PC-9 (cell line): Measurements from ENCODE around the gene BCO1. TPM values are rescaled to one million over a fixed set of nuclear protein-coding genes. Genes with fewer than 3 reads are reported as not detected.

Source experiments
- BruUV-seq: library from RNA; stranded (reverse); fragments of 400-500 nt; replicated peaks from 2 replicates; lab custom pipeline; 2021; lab: Mats Ljungman, UMichigan
- CTCF ChIA-PET: fragments of 300-600 bp; sonication (Branson Sonifier 250); formaldehyde crosslinking; loops from one replicate; lab custom pipeline; 2022; ENCODE audit warnings: antibody characterized with exemption; lab: Charles Lee
- POLR2A ChIA-PET: fragments of 300-600 bp; sonication (Branson Sonifier 250); formaldehyde crosslinking; loops from one replicate; lab custom pipeline; 2022; ENCODE audit warnings: antibody characterized with exemption; ENCODE audit not compliant: unreplicated experiment; lab: Charles Lee
- DNase-seq, 2 experiments: peaks; one replicate each; pipeline versions ENCODE4 v3.0.0 to v3.0.0-alpha.2; 2015 to 2022; ENCODE audit warnings: mixed read lengths in 1 of 2
- H2AFZ ChIP-seq: fragments of 200-600 bp; sonication (generic); 2 replicates; pipeline ENCODE4 v1.8.1; 2017; ENCODE audit warnings: antibody characterized with exemption
- H3F3A ChIP-seq: fragments of 200-600 bp; sonication (generic); 2 replicates; pipeline ENCODE4 v1.8.1; 2017; ENCODE audit warnings: antibody characterized with exemption, mild to moderate bottlenecking, low read depth; ENCODE audit not compliant: insufficient read depth
- H3K27ac ChIP-seq: fragments of 200-600 bp; sonication (generic); 2 replicates; pipeline ENCODE4 v1.6.1; 2016; ENCODE audit warnings: mixed run types
- H3K27me3 ChIP-seq: fragments of 200-600 bp; sonication (generic); 2 replicates; pipeline ENCODE4 v1.6.1; 2016; ENCODE audit warnings: low read depth, mixed run types; ENCODE audit not compliant: insufficient read depth
- H3K36me3 ChIP-seq: fragments of 200-600 bp; sonication (generic); 2 replicates; pipeline ENCODE4 v1.6.1; 2016; ENCODE audit warnings: low read depth, mixed run types
- H3K4me1 ChIP-seq: fragments of 200-600 bp; sonication (generic); replicated peaks from 2 replicates; pipeline ENCODE4 v1.6.1; 2016; ENCODE audit warnings: mixed run types; ENCODE audit not compliant: insufficient read depth
- H3K4me2 ChIP-seq: fragments of 200-600 bp; sonication (generic); 2 replicates; pipeline ENCODE4 v1.6.1; 2017; ENCODE audit warnings: mixed run types
- H3K4me3 ChIP-seq: fragments of 200-600 bp; sonication (generic); 2 replicates; pipeline ENCODE4 v1.6.1; 2016; ENCODE audit warnings: mixed run types
- H3K79me2 ChIP-seq: fragments of 200-600 bp; sonication (generic); 2 replicates; pipeline ENCODE4 v1.6.1; 2017; ENCODE audit warnings: low read depth, mixed run types
- H3K9me2 ChIP-seq: fragments of 200-600 bp; sonication (generic); 2 replicates; pipeline ENCODE4 v1.8.1; 2017; ENCODE audit warnings: mild to moderate bottlenecking; ENCODE audit not compliant: insufficient read depth
- H3K9me3 ChIP-seq: fragments of 200-600 bp; sonication (generic); 2 replicates; pipeline ENCODE4 v1.8.1; 2016; ENCODE audit warnings: low read depth; ENCODE audit not compliant: insufficient read depth
- H4K20me1 ChIP-seq: fragments of 200-600 bp; sonication (generic); 2 replicates; pipeline ENCODE4 v1.8.1; 2017; ENCODE audit not compliant: insufficient read depth
- CTCF ChIP-seq: fragments of 200-600 bp; sonication (generic); conservative IDR thresholded peaks from 2 replicates; pipeline ENCODE4 v1.6.1; 2017; ENCODE audit warnings: mixed run types, antibody characterized with exemption, mild to moderate bottlenecking, moderate library complexity
- EZH2 ChIP-seq: fragments of 200-600 bp; sonication (generic); IDR thresholded peaks from 2 replicates; pipeline ENCODE4 v1.8.0; 2017; ENCODE audit warnings: antibody characterized with exemption, low read depth
- intact Hi-C: fragments of 100-400 bp; cut with micrococcal nuclease; formaldehyde crosslinking; loops from one replicate; pipeline ENCODE4 v1.10.0; 2022; ENCODE audit not compliant: unreplicated experiment
- total RNA-seq: library from RNA; stranded (reverse); gene quantifications from 2 replicates; pipeline ENCODE4 v1.2.3, GENCODE V29; 2021

The BCO1 gene
- total RNA-seq, 1 experiment from 2014 or later = 1.4 TPM

- Histone ChIP-seq H3F3A (peaks cover 15% of the 10 kb centered on the region), H3K4me1 (peaks cover 36% of the 10 kb centered on the region), H3K9me3 (no peaks in the 10 kb centered on the region), H3K36me3 (no peaks in the 10 kb centered on the region), H3K9me2 (no peaks in the 10 kb centered on the region), H3K27me3 (no peaks in the 10 kb centered on the region), H3K79me2 (no peaks in the 10 kb centered on the region), H3K4me2 (no peak overlapping the region), H4K20me1 (no peaks in the 10 kb centered on the region), H3K4me3 (no peak overlapping the region), H2AFZ (no peak overlapping the region), H3K27ac (peak overlapping the region; percentile 12; the same call in 1 of the 2 replicates)
- BruUV-seq = no TSS peak
- ChIA-PET POLR2A (no interaction called here), CTCF (no interaction called here)
- no peak for TF ChIP-seq EZH2
- no peak for TF ChIP-seq CTCF
- intact Hi-C loops = no loop called here
- no peak for DNase-seq
Measured at GRCh38 chr16:81276323-81276722, 37.8 kb downstream of the BCO1 start.

DNA sequence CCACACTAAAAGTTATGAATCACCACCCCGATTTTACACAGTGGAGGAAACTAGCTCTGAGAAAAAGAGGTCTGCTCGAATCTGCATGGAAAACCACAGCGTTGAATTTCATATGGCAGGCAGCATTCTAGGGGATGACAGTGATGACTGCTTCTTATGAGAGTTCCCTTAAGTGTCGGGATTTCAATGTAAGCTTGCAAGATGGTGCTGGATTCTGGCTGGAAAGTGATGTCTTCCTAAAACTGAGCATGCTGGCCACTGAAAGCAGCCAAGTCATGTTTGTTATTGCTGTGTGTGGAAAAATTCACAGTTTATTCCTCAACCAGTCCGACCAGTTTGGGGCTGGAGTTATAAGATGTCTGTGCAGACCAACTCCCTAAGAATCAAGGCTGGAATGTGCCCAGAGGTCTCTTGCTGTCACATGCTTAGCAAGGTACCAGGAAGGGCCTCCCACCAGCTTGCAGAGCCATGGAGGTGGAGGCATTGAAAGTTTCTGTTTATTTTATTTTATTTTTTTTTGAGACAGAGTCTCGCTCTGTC is 39.1 kb downstream of the BCO1 start:
- POLR2A ChIA-PET = interaction anchor here (0.6 to 0.7 kb wide), 2 partner anchors 12 to 201 kb away, joined by 3 read pairs; partner anchors contain the start of gene C16orf46
- peak overlapping the region; percentile 72 for H2AFZ ChIP-seq
- peaks cover 36% of the 10 kb centered on the region for H3K4me1 ChIP-seq
- TF ChIP-seq CTCF = no peak
- TF ChIP-seq EZH2 = no peak
- no peaks in the 10 kb centered on the region for H3K27me3 ChIP-seq
- CTCF ChIA-PET = no interaction called here
- no peaks in the 10 kb centered on the region for H3K79me2 ChIP-seq
- peak overlapping the region; percentile 87 for H3K27ac ChIP-seq
- H3K9me2 ChIP-seq = no peaks in the 10 kb centered on the region
- intact Hi-C loops = loop anchor here (1.0 kb wide), 1 partner anchor 37 kb away; the partner anchor contains the start of gene GAN
- no TSS peak for BruUV-seq
- peak; percentile 72 to 94 for DNase-seq
- no peaks in the 10 kb centered on the region for H3K36me3 ChIP-seq
- H3K9me3 ChIP-seq = no peaks in the 10 kb centered on the region
- H3F3A ChIP-seq = peaks cover 15% of the 10 kb centered on the region
- H3K4me2 ChIP-seq = peak overlapping the region; percentile 68
- no peak overlapping the region for H3K4me3 ChIP-seq
- no peaks in the 10 kb centered on the region for H4K20me1 ChIP-seq

DNA sequence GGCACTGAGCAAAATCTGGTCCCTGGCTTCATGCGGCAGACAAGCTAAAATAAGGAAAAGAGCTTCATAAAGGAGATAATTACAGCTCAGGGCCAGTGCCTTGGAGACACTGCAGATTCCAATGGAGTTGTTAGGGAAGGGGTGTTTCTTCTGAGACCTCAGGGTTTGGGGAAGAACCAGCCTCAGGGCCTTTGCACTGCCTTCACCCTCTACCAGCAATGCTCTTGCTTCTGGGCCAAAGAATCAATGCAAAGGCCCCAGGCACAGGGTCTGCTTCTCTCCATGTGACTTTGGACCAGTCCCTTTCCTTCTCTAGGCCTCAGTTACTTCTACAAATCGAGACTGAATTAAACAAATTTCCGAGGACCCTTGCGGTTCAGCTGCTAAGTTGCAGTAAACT is 40.0 kb downstream of the BCO1 start:
- H3K9me3 ChIP-seq = no peaks in the 10 kb centered on the region
- intact Hi-C loops = no loop called here
- no peaks in the 10 kb centered on the region for H4K20me1 ChIP-seq
- no peaks in the 10 kb centered on the region for H3K9me2 ChIP-seq
- no peak overlapping the region for H3K4me2 ChIP-seq
- TF ChIP-seq CTCF = no peak
- TF ChIP-seq EZH2 = no peak
- H3K4me3 ChIP-seq = no peak overlapping the region
- no peak overlapping the region for H2AFZ ChIP-seq
- BruUV-seq = no TSS peak
- no peaks in the 10 kb centered on the region for H3K36me3 ChIP-seq
- H3K27me3 ChIP-seq = no peaks in the 10 kb centered on the region
- H3K27ac ChIP-seq = 0 out of 2 replicates have a peak overlapping the region, but pooled peaks have one; percentile 87
- POLR2A ChIA-PET = no interaction called here
- peaks cover 15% of the 10 kb centered on the region for H3F3A ChIP-seq
- H3K79me2 ChIP-seq = no peaks in the 10 kb centered on the region
- H3K4me1 ChIP-seq = peaks cover 36% of the 10 kb centered on the region
- no peak for DNase-seq
- CTCF ChIA-PET = interaction anchor here (0.6 kb wide), 1 partner anchor 456 kb away, joined by 3 read pairs; no protein-coding TSS in a partner anchor
